Brain microvascular endothelial cell (primary cell): ENCODE data around the gene SLC44A4.

ENCODE experiments used
- DNase-seq: peaks from one replicate; pipeline ENCODE4 v3.0.0-alpha.2; 2020
- H3K27ac ChIP-seq: fragments of 250-450 bp; sonication (Bioruptor Pico); 2 replicates; pipeline ENCODE4 v1.5.1; 2020; ENCODE audit warnings: mild to moderate bottlenecking, moderate library complexity
- H3K27me3 ChIP-seq: fragments of 250-450 bp; sonication (Bioruptor Pico); replicated peaks from 2 replicates; pipeline ENCODE4 v1.5.1; 2020; ENCODE audit warnings: mild to moderate bottlenecking
- H3K36me3 ChIP-seq: fragments of 250-450 bp; sonication (Bioruptor Pico); replicated peaks from 2 replicates; pipeline ENCODE4 v1.5.1; 2020; ENCODE audit warnings: mild to moderate bottlenecking
- H3K4me3 ChIP-seq: 2 replicates; pipeline ENCODE4 v1.5.1; 2011; ENCODE audit warnings: low read depth, mild to moderate bottlenecking, control low read depth, low read length, moderate library complexity
- CTCF ChIP-seq: IDR thresholded peaks from 2 replicates; pipeline ENCODE4 v1.5.1; 2011; ENCODE audit warnings: low read depth, mild to moderate bottlenecking, moderate library complexity, low read length, control low read depth, inconsistent platforms; ENCODE audit errors: missing control alignments
- in situ Hi-C: cut with HindIII; loops from 2 replicates; pipeline ENCODE4 v1.10.0; 2017; ENCODE audit warnings: low sequenced_read_pairs, low pct_ligation_motif_present

Gene SLC44A4

GRCh38 chr6:31905041-31905440 is 26.2 kb upstream of the SLC44A4 start:
- H3K27ac ChIP-seq, result no peak overlapping the region
- in situ Hi-C loops, result no loop called here
- H3K36me3 ChIP-seq, result no peaks in the 10 kb centered on the region
- no peaks in the 10 kb centered on the region for H3K27me3 ChIP-seq
- no peak overlapping the region for H3K4me3 ChIP-seq
- no peak for DNase-seq
- TF ChIP-seq CTCF, result no peak

GRCh38 chr6:31903957-31904356 is 25.2 kb upstream of the SLC44A4 start:
- Histone ChIP-seq H3K27me3 (no peaks in the 10 kb centered on the region), H3K4me3 (no peak overlapping the region), H3K27ac (no peak overlapping the region), H3K36me3 (no peaks in the 10 kb centered on the region)
- in situ Hi-C loops, result no loop called here
- DNase-seq, result peak; percentile 9
- no peak for TF ChIP-seq CTCF

- in situ Hi-C loops, result no loop called here
- DNase-seq, result peak; percentile 89
- Histone ChIP-seq H3K36me3 (no peaks in the 10 kb centered on the region), H3K27ac (peak within 1 kb of the TSS; percentile 39), H3K27me3 (no peaks in the 10 kb centered on the region), H3K4me3 (peak within 1 kb of the TSS; percentile 64)
- TF ChIP-seq CTCF, result no peak
Measured at GRCh38 chr6:31901953-31902643, 23.3 kb upstream of the SLC44A4 start, which contains the start of gene ZBTB12. TSS of gene ZBTB12 (minus strand) at chr6:31902086. CDS start at chr6:31901305, 781 bp downstream.

GRCh38 chr6:31901415-31901952 is 22.7 kb upstream of the SLC44A4 start:
- Histone ChIP-seq H3K4me3 (peak overlapping the region; percentile 64), H3K27me3 (no peaks in the 10 kb centered on the region)

GRCh38 chr6:31900917-31901414 is 22.2 kb upstream of the SLC44A4 start:
- TF ChIP-seq CTCF, result no peak
- in situ Hi-C loops, result no loop called here
- H3K4me3 ChIP-seq, result peak overlapping the region; percentile 64
- H3K36me3 ChIP-seq, result no peaks in the 10 kb centered on the region
- DNase-seq, result no peak
- no peak overlapping the region for H3K27ac ChIP-seq
- H3K27me3 ChIP-seq, result no peaks in the 10 kb centered on the region

More at GRCh38 chr6:31901415-31901952, 22.7 kb upstream of the SLC44A4 start:
- in situ Hi-C loops, result no loop called here
- TF ChIP-seq CTCF, result no peak
- Histone ChIP-seq H3K36me3 (no peaks in the 10 kb centered on the region), H3K27ac (peak overlapping the region; percentile 39)
- DNase-seq, result peak; percentile 18
